A549 (cell line): ENCODE data around the gene UTRN. TPM values are rescaled to one million over a fixed set of nuclear protein-coding genes. Genes with fewer than 3 reads are reported as not detected.
A peak's percentile ranks its signal among the peaks of the same experiment; 100 is the strongest.

Source experiments
- ATAC-seq, 2 experiments: fragments of 200-7000 bp in 1 of 2; fragments of >200 bp in 1 of 2; cut with Nextera tagmentation in 1 of 2; cut with Tn5 transposase in 1 of 2; 3 replicates each; pipeline versions ENCODE4 v1.8.0 to v1.9.1; 2018 to 2020; ENCODE audit warnings: mild to moderate bottlenecking in 1 of 2, moderate library complexity in 1 of 2
- CTCF ChIA-PET: fragments of 300-600 bp; sonication (Branson Sonifier 250); formaldehyde crosslinking; extraction: SDS; loops from one replicate; lab custom pipeline; 2021; ENCODE audit warnings: antibody characterized with exemption, inconsistent platforms; lab: Yijun Ruan, JAX
- POLR2A ChIA-PET: fragments of 350-600 bp; formaldehyde crosslinking; extraction: SDS; loops from one replicate; lab custom pipeline; 2021; ENCODE audit warnings: antibody characterized with exemption, inconsistent platforms; lab: Yijun Ruan, JAX
- DNase-seq, 2 experiments: peaks; one replicate each; pipeline versions ENCODE4 v3.0.0 to v3.0.0-alpha.2; 2011 to 2016; ENCODE audit warnings: low read depth in 1 of 2, low spot score in 1 of 2
- FAIRE-seq: peaks from 2 replicates; lab custom pipeline; 2011; peaks lifted over from hg19 to GRCh38; lab: Jason Lieb, UNC
- H3K27ac ChIP-seq, 2 experiments: fragments of >200 bp; sonication (Bioruptor Twin); formaldehyde crosslinking; 3 replicates each; pipeline ENCODE4 v1.5.1; 2016 to 2017
- H3K4me1 ChIP-seq: fragments of >200 bp; sonication (Bioruptor Twin); formaldehyde crosslinking; 3 replicates; pipeline ENCODE4 v1.6.1; 2016
- H3K4me2 ChIP-seq: fragments of >200 bp; sonication (Bioruptor Twin); formaldehyde crosslinking; 3 replicates; pipeline ENCODE4 v1.6.1; 2016
- H3K4me3 ChIP-seq: fragments of >200 bp; sonication (Bioruptor Twin); formaldehyde crosslinking; 3 replicates; pipeline ENCODE4 v1.5.1; 2016
- H3K9me3 ChIP-seq: fragments of >200 bp; sonication (Bioruptor Twin); formaldehyde crosslinking; 3 replicates; pipeline ENCODE4 v1.6.1; 2016
- BHLHE40 ChIP-seq: IDR thresholded peaks from 2 replicates; pipeline ENCODE4 v1.6.1; 2012; ENCODE audit warnings: low read depth, low read length, inconsistent platforms
- CEBPB ChIP-seq, 2 experiments: fragments of >200 bp in 1 of 2; sonication (Bioruptor Twin) in 1 of 2; formaldehyde crosslinking in 1 of 2; IDR thresholded peaks; 2 replicates each; pipeline ENCODE4 v1.6.1; 2012 to 2016
- E2F6 ChIP-seq: IDR thresholded peaks from 2 replicates; pipeline ENCODE4 v1.6.1; 2012; ENCODE audit warnings: low read depth, borderline replicate concordance
- FOSL2 ChIP-seq, 2 experiments: fragments of 450-650 bp in 1 of 2; fragments of >200 bp in 1 of 2; sonication (Bioruptor Twin) in 1 of 2; formaldehyde crosslinking; IDR thresholded peaks; 2 replicates each; pipeline versions ENCODE4 v1.5.0 to v1.6.1; 2016 to 2020; ENCODE audit warnings: mild to moderate bottlenecking in 1 of 2, moderate library complexity in 1 of 2
- FOXS1 ChIP-seq: fragments of 250-450 bp; sonication (Bioruptor Pico); IDR thresholded peaks from 2 replicates; pipeline ENCODE4 v1.5.0; 2020; ENCODE audit warnings: mild to moderate bottlenecking, moderate library complexity
- GATA3 ChIP-seq: IDR thresholded peaks from 2 replicates; pipeline ENCODE4 v1.6.1; 2012; ENCODE audit warnings: borderline replicate concordance
- HDAC2 ChIP-seq: fragments of 200-600 bp; sonication (generic); IDR thresholded peaks from 2 replicates; pipeline ENCODE4 v1.6.1; 2016
- HEYL ChIP-seq: fragments of 250-450 bp; sonication (Bioruptor Pico); IDR thresholded peaks from 2 replicates; pipeline ENCODE4 v1.8.0; 2021; ENCODE audit warnings: mild to moderate bottlenecking, moderate library complexity
- HMGXB4 ChIP-seq: fragments of 250-450 bp; sonication (Bioruptor Pico); IDR thresholded peaks from 2 replicates; pipeline ENCODE4 v1.5.0; 2021; ENCODE audit warnings: mild to moderate bottlenecking, moderate library complexity, borderline replicate concordance
- HOXA7 ChIP-seq: fragments of 250-450 bp; sonication (Bioruptor Pico); IDR thresholded peaks from 2 replicates; pipeline ENCODE4 v1.5.0; 2020; ENCODE audit warnings: mild to moderate bottlenecking, moderate library complexity
- HOXB5 ChIP-seq: fragments of 250-450 bp; sonication (Bioruptor Pico); IDR thresholded peaks from 2 replicates; pipeline ENCODE4 v1.5.0; 2020; ENCODE audit warnings: mild to moderate bottlenecking, moderate library complexity
- JUN ChIP-seq, 2 experiments: fragments of >200 bp; sonication (Bioruptor Twin); formaldehyde crosslinking; IDR thresholded peaks; 2 replicates in 1 of 2; 3 replicates in 1 of 2; pipeline ENCODE4 v1.6.1; 2016 to 2017
- MAZ ChIP-seq: fragments of 150-350 bp; IDR thresholded peaks from 2 replicates; pipeline ENCODE4 v1.6.1; 2014; ENCODE audit warnings: antibody characterized with exemption, low read depth, low read length, borderline replicate concordance
- PHF8 ChIP-seq: fragments of 200-600 bp; sonication (generic); IDR thresholded peaks from 2 replicates; pipeline ENCODE4 v1.6.1; 2016; ENCODE audit warnings: low read depth, mild to moderate bottlenecking, antibody characterized with exemption, moderate library complexity, borderline replicate concordance
- POLR2A ChIP-seq: IDR thresholded peaks from 2 replicates; pipeline ENCODE4 v1.6.1; 2012; ENCODE audit warnings: mild to moderate bottlenecking, low read length
- POLR2AphosphoS2 ChIP-seq: conservative IDR thresholded peaks from 2 replicates; pipeline ENCODE4 v1.6.1; 2012; ENCODE audit warnings: low read length, improper control_type of control experiment, inconsistent platforms
- RCOR1 ChIP-seq: fragments of 150-350 bp; IDR thresholded peaks from 2 replicates; pipeline ENCODE4 v1.6.1; 2014; ENCODE audit warnings: antibody characterized with exemption, low read length, low read depth
- RFX5 ChIP-seq: fragments of 450-650 bp; IDR thresholded peaks from 2 replicates; pipeline ENCODE4 v1.7.1; 2014; ENCODE audit warnings: antibody characterized with exemption, mild to moderate bottlenecking, moderate library complexity
- RNF2 ChIP-seq: fragments of 200-600 bp; sonication (generic); IDR thresholded peaks from 2 replicates; pipeline ENCODE4 v1.6.1; 2016; ENCODE audit warnings: low read depth, mild to moderate bottlenecking, antibody characterized with exemption, moderate library complexity, borderline replicate concordance
- SMC3 ChIP-seq: fragments of >200 bp; sonication (Bioruptor Twin); formaldehyde crosslinking; IDR thresholded peaks from 3 replicates; pipeline ENCODE4 v1.6.1; 2018; ENCODE audit warnings: inconsistent platforms
- ZFP36 ChIP-seq: fragments of 450-650 bp; IDR thresholded peaks from 2 replicates; pipeline ENCODE4 v1.6.1; 2014; ENCODE audit warnings: borderline replicate concordance; ENCODE audit not compliant: partially characterized antibody
- WGBS: methylation state at CpG from one replicate; pipeline ENCODE4 v1.1.6; 2017; ENCODE audit errors: missing lambda C conversion rate; 5-methylcytosine and 5-hydroxymethylcytosine counted together
- polyA plus RNA-seq, 4 experiments: library from polyadenylated mRNA; depleted of rRNA in 3 of 4; stranded (reverse); fragments of >200 nt; fragmentation: RNase III in 1 of 4; extraction: RNeasy Plus Mini Kit Qiagen cat#74134 plus additional on column Dnase treatment in 1 of 4; gene quantifications; 2 replicates in 3 of 4; 3 replicates in 1 of 4; pipeline ENCODE4 v1.2.3, GENCODE V29; 2011 to 2017
- TF ChIP-seq, protein P1 (sequence below): fragments of 200-600 bp; sonication (generic); IDR thresholded peaks from 2 replicates; pipeline ENCODE4 v1.6.1; 2016; ENCODE audit warnings: antibody characterized with exemption, mild to moderate bottlenecking, moderate library complexity
- TF ChIP-seq, protein P2 (sequence below): IDR thresholded peaks from 2 replicates; pipeline ENCODE4 v1.6.1; 2012

Gene UTRN
- polyA plus RNA-seq, 2 of the 4 experiments (the other 2 are of a cell fraction), result 10.6 to 20.8 TPM

DNA sequence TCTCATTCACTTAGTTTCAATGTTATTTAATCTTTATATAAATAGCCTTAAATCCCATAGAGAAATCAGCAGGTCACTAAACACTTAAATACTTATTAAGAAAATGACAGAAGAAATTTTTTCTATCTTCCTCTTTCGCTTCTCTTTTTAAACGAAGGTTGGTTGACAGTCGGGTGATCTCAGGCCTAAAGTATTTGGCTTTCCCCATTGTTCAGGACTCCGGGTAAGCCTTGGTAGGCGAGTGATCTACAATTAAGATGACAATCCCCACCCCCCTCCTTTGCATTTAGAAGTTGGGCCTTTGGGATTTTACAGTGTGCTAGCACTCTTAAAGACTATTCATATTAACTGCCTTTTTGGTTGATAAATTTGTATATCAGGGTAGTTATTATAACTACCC lies 19.7 kb upstream of the UTRN start:
- FAIRE-seq (no peak), ATAC-seq (peak in 1 of 2 experiments; percentile 40; a peak in 3 of 6 replicates), DNase-seq (peak; percentile 31 to 66)
- 6% methylated on average over 5 of the region's 5 CpGs for WGBS
- POLR2A ChIA-PET, result interaction anchor here (0.9 to 1.4 kb wide), 2 partner anchors 21 to 49 kb away, joined by 3 to 6 read pairs; no protein-coding TSS in a partner anchor
- TF ChIP-seq, protein P1, sequence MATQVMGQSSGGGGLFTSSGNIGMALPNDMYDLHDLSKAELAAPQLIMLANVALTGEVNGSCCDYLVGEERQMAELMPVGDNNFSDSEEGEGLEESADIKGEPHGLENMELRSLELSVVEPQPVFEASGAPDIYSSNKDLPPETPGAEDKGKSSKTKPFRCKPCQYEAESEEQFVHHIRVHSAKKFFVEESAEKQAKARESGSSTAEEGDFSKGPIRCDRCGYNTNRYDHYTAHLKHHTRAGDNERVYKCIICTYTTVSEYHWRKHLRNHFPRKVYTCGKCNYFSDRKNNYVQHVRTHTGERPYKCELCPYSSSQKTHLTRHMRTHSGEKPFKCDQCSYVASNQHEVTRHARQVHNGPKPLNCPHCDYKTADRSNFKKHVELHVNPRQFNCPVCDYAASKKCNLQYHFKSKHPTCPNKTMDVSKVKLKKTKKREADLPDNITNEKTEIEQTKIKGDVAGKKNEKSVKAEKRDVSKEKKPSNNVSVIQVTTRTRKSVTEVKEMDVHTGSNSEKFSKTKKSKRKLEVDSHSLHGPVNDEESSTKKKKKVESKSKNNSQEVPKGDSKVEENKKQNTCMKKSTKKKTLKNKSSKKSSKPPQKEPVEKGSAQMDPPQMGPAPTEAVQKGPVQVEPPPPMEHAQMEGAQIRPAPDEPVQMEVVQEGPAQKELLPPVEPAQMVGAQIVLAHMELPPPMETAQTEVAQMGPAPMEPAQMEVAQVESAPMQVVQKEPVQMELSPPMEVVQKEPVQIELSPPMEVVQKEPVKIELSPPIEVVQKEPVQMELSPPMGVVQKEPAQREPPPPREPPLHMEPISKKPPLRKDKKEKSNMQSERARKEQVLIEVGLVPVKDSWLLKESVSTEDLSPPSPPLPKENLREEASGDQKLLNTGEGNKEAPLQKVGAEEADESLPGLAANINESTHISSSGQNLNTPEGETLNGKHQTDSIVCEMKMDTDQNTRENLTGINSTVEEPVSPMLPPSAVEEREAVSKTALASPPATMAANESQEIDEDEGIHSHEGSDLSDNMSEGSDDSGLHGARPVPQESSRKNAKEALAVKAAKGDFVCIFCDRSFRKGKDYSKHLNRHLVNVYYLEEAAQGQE, result no peak
- TF ChIP-seq CEBPB (IDR thresholded peaks at IDR 0.05) (no peak), MAZ (no peak), FOXS1 (CRISPR knock-in tag) (no peak), GATA3 (no peak)
- TF ChIP-seq, protein P2, sequence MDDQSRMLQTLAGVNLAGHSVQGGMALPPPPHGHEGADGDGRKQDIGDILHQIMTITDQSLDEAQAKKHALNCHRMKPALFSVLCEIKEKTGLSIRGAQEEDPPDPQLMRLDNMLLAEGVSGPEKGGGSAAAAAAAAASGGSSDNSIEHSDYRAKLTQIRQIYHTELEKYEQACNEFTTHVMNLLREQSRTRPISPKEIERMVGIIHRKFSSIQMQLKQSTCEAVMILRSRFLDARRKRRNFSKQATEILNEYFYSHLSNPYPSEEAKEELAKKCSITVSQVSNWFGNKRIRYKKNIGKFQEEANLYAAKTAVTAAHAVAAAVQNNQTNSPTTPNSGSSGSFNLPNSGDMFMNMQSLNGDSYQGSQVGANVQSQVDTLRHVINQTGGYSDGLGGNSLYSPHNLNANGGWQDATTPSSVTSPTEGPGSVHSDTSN, result no peak
- Histone ChIP-seq H3K27ac (peak overlapping the region; percentile 87 to 90), H3K9me3 (no peaks in the 10 kb centered on the region), H3K4me1 (peaks cover 37% of the 10 kb centered on the region), H3K4me3 (peak overlapping the region; percentile 8; the same call in 2 of the 3 replicates), H3K4me2 (peak overlapping the region; percentile 90)
- CTCF ChIA-PET, result interaction anchor here (0.9 to 1.6 kb wide), 5 partner anchors 13 to 49 kb away, joined by 3 to 5 read pairs (median 4); no protein-coding TSS in a partner anchor

- 2% methylated on average over 6 of the region's 6 CpGs for WGBS
- DNase-seq (peak; percentile 37 to 83), ATAC-seq (peak; percentile 69 to 72), FAIRE-seq (no peak)
- peak overlapping the region; percentile 87 to 90 for H3K27ac ChIP-seq
- H3K4me3 ChIP-seq, result peak overlapping the region; percentile 8; the same call in 2 of the 3 replicates
- CTCF ChIA-PET, result interaction anchor here (0.9 to 1.6 kb wide), 4 partner anchors 12 to 21 kb away, joined by 3 to 5 read pairs (median 4); no protein-coding TSS in a partner anchor
- TF ChIP-seq HOXA7 (no peak), FOSL2 (IDR thresholded peaks at IDR 0.05) (no peak), FOSL2 (CRISPR knock-in tag; IDR thresholded peaks at IDR 0.05) (0 out of 2 replicates have a peak, but pooled peaks have one; percentile 4), SMC3 (peak; percentile 14; the same call in 1 of the 3 replicates), JUN (IDR thresholded peaks at IDR 0.05) (peak in 1 of 2 experiments; percentile 40; a peak in 1 of 5 replicates)
- H3K4me2 ChIP-seq, result peak overlapping the region; percentile 90
- POLR2A ChIA-PET, result interaction anchor here (0.7 to 0.9 kb wide), 3 partner anchors 18 to 50 kb away, joined by 3 to 4 read pairs (median 3); no protein-coding TSS in a partner anchor
- 0 out of 3 replicates have a peak, but pooled peaks cover 2% of the 10 kb centered on the region for H3K9me3 ChIP-seq
- peaks cover 30% of the 10 kb centered on the region for H3K4me1 ChIP-seq
Observed at GRCh38 chr6:144266091-144266649, 19.0 kb upstream of the UTRN start.

- ChIA-PET POLR2A (no interaction called here), CTCF (interaction anchor here (0.6 kb wide), 1 partner anchor 192 kb away, joined by 4 read pairs; no protein-coding TSS in a partner anchor)
- WGBS, result 92% methylated on average over 4 of the region's 4 CpGs
- no peak overlapping the region for H3K4me2 ChIP-seq
- no peak for ATAC-seq
- TF ChIP-seq POLR2A, result no peak
- no peak for TF ChIP-seq E2F6
- TF ChIP-seq POLR2AphosphoS2, result no peak
- TF ChIP-seq BHLHE40, result no peak
- TF ChIP-seq HEYL (CRISPR knock-in tag), result no peak
- no peak for TF ChIP-seq ZFP36
- no peak for TF ChIP-seq HDAC2
- TF ChIP-seq MAZ, result no peak
- no peak for TF ChIP-seq PHF8
- TF ChIP-seq CEBPB (IDR thresholded peaks at IDR 0.05), result no peak
- TF ChIP-seq RCOR1, result no peak
- TF ChIP-seq HMGXB4 (CRISPR knock-in tag), result no peak
- TF ChIP-seq HOXB5 (CRISPR knock-in tag), result no peak
- no peak for TF ChIP-seq RFX5
- no peak for TF ChIP-seq RNF2
- H3K4me3 ChIP-seq, result no peak overlapping the region
- peaks cover 25% of the 10 kb centered on the region for H3K4me1 ChIP-seq
- 0 out of 3 replicates have a peak, but pooled peaks cover 7% of the 10 kb centered on the region for H3K9me3 ChIP-seq
- DNase-seq, result no peak
- 0 out of 6 replicates have a peak overlapping the region, but pooled peaks of 1 of the 2 experiments have one; percentile 26 for H3K27ac ChIP-seq
- FAIRE-seq, result no peak
Observed at GRCh38 chr6:144268794-144269349, 16.3 kb upstream of the UTRN start.
